GM18498 (cell line): Measurements from ENCODE around the gene EPS8L2.
"Not testable (repeated sequence)": the region's sequence is repeated elsewhere in the genome, so short reads cannot be mapped to it uniquely, and the experiment has no call there.

ENCODE experiments used
- ATAC-seq: cut with Tn5 transposase; IDR thresholded peaks from one replicate; pipeline ENCODE4 v1.9.1; 2021; ENCODE audit warnings: mild to moderate bottlenecking, moderate library complexity; ENCODE audit not compliant: unreplicated experiment

Gene EPS8L2

DNA sequence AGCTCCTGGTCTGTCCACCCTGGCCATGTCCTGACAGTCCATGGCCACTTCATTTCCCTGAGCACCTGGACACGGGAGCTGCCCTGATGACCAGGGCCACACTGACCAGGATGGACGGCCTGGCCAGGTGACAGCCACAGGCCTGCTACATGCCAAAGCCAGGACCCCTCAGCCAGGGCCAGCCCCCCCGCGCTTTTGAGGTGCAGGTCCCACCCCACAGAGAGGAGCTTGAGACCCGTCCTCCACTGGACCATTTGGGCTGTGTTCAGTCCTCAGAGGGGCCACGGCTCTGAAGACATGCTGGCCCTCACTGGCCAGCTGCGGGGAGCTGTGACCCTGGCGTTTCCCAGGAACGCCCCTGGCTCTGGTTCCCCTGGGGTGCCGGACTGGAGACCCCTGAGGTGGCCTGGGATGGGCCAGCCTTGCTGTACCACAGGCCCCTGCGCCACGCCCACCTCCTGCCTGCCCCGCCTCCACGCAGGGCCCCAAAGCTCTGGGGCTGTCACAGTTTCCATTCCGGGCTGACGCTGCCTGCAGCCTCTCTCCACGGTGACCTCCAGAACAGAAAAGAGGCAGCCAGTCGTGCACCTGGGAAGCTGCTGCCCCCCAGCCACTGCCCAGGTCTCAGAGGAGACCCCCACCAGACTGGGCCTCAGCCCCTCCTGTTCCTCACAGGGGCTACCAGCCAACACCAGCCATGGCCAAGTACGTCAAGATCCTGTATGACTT, 18.2 kb downstream of the EPS8L2 start:
- no peak for ATAC-seq

DNA sequence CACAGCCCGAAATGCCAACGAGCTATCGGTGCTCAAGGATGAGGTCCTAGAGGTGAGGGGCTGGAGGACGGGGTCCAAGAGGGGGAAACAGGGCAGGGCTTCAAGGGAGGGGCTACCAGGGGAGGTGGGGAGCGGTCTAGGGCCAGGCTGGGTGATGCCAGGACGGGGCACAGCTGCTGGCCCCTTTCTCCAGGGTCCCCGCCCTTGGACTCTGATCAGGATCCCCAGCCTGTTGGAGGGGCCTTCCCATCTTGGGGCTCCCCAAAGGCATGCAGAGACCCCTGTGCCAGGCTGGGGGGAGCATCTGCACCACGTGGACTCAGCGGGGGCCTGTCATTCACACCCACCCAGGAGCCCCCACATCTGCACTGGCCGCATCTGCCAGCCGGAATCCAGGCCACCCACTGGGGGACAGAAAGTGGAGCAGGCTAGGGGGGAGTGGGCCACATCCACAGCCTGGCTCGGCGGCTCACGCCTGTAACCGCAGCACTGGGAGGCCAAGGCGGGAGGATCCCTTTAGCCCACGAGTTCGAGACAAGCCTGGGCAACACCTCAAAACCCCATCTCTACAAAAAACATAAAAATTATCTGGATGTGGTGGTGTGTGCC, 18.9 kb downstream of the EPS8L2 start:
- ATAC-seq, result no peak

DNA sequence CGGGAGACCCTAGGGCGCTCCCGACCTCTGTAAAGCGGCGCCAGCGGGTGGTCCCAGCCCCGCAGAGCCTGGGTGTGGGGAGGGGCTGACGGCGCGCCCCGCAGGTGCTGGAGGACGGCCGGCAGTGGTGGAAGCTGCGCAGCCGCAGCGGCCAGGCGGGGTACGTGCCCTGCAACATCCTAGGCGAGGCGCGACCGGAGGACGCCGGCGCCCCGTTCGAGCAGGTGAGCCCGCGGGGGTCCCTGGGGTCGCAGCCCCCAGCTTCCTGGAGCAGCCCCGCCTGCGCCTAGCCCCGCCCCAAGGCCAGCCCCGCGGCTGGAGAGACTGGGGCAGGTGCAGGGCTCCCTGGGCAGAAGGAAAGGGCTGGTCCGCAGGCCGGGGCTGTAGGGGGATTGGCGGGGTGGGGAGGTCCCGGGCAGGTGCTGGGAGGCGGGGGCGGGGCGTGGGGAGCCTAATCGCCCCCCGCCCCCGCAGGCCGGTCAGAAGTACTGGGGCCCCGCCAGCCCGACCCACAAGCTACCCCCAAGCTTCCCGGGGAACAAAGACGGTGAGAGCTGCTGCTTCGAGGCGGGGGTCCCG, 19.7 kb downstream of the EPS8L2 start:
- ATAC-seq, result no peak

DNA sequence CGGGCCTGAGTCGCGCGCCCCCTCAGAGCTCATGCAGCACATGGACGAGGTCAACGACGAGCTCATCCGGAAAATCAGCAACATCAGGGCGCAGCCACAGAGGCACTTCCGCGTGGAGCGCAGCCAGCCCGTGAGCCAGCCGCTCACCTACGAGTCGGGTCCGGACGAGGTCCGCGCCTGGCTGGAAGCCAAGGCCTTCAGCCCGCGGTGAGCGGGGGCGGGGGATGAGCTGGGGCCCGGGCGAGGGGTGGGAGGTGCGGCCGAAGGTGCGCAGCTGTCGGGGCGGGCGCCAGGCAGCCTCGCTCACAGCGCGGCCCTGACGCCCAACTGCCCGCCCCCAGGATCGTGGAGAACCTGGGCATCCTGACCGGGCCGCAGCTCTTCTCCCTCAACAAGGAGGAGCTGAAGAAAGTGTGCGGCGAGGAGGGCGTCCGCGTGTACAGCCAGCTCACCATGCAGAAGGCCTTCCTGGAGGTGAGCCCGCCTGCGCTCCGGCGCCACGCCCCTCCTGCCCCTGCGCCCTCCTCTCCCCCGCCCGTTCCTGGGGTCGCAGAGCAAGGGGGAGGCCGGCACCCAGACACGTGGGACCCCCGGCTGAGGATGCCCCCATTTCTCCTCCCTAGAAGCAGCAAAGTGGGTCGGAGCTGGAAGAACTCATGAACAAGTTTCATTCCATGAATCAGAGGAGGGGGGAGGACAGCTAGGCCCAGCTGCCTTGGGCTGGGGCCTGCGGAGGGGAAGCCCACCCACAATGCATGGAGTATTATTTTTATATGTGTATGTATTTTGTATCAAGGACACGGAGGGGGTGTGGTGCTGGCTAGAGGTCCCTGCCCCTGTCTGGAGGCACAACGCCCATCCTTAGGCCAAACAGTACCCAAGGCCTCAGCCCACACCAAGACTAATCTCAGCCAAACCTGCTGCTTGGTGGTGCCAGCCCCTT, 20.5 kb downstream of the EPS8L2 start:
- ATAC-seq, result no peak

DNA sequence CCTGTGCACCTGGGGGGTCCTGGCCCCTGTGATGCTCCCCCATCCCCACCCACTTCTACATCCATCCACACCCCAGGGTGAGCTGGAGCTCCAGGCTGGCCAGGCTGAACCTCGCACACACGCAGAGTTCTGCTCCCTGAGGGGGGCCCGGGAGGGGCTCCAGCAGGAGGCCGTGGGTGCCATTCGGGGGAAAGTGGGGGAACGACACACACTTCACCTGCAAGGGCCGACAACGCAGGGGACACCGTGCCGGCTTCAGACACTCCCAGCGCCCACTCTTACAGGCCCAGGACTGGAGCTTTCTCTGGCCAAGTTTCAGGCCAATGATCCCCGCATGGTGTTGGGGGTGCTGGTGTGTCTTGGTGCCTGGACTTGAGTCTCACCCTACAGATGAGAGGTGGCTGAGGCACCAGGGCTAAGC, 21.3 kb downstream of the EPS8L2 start:
- no peak for ATAC-seq

DNA sequence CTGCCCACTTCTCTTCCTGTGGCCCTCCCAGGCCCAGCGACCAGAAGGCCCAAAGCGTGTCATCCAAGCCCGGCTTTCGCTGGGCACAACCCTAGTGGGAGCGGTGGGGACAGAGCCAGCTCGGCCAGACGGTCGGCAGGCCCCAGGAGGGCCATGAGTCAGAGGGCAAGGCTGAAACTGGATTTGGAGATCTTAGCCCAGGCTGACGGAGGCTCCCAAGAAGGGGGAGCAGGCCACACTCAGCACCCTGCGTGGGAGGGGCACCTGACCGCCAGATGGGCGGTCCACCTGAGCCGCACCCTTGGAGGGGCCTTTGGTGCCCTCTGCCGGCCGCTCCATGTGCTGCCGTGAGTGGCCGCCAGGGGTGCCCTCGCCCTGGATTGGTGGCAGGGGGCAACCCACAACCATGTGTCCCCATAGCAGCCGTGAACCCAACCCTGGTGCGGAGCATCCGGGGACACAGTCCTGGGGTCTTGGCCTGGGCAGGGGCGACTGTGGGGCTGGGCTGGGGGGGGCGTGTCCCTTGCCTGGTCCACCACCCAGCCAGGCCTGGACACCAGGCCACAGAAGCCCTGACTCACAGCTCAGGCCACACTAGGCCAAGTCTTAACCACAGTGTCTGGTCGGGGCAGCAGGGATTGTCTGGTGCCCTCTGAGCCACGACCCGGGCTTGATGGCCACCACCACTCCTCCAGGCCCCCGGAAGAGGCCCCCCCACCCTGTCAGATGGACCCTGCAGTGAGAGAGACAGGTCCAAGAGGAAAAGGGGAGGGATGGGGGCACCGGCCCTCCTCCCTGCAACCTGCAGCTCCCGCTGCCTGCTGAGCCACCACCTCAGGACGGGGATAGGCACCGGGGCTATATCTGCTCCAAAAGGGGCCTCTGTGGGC, 22.1 kb downstream of the EPS8L2 start:
- no peak for ATAC-seq

DNA sequence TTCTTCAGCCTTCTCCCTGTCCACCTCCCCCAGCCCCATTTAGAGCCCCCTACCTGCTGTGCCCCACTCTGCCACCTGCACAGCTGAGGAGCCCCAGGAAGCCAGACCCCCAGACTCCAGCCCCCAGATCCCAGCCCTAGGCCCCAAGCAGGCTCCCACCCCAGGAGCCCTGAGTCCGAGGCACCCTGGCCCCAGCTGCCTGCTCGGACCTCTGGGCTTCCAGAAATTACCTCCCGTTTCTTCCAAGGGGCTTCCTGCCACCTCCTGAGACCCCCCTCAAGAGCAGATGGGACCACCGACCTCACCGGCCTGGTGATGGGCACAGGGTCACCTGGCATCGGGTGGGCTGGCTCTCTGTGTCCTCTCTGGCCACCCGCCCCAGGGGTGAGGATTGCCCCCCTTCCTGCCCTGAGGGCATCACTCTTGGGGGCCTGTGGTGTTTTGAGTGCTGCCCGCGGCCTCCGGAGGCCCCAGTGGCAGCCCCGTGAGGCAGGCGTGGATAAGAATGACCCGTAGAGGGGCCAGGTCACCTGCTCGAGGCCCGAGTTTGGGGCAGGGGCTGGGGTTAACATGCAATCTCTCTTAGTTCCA, 23.0 kb downstream of the EPS8L2 start:
- ATAC-seq, result no peak

DNA sequence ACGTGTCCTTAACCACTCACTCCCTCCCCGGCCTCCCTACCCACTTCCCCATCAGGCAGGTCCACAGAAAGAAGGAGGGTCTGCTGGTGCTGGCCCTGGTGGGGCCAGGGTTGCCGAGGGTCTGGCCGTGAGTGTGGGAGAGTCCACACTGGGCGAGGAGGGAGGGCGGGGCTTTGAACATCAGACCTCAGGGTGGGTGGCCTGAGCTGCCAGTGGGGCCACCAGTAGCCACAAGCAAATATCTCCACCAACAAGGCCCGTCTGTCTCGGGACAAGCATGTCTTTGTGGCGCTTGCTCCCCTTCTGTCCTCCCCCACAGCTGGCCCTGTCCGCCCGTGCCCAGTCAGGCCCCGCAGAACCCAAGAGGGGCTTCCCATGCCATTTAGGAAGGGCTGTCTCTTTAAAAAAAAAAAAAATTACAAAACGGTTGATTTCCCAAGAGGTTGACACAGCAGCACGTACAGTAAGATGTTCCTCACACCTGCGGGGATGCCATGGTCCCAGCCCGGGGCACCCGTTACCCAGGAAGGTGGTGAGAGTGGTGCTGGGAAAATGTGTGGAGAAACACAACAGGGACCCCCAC, 23.6 kb downstream of the EPS8L2 start:
- no peak for ATAC-seq

DNA sequence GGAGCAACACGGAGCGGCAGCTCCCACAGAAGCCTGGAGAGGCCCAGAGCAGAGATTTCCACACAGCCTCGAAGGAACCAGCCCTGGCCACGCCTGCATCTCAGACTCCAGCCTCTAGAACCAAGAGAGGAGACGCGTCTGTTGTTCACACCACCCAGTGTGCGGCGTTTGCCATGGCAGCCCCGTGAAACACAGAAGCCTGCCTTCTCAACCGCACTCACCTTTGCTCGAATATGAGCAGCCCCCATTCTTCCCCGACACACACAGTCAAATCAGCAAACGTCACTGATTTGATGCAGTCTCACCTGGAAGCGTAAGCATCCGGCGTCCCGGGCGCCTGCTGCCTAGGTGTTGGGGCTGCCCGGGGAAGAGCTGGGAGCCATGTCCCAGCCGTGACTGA, 27.0 kb downstream of the EPS8L2 start:
- no peak for ATAC-seq

DNA sequence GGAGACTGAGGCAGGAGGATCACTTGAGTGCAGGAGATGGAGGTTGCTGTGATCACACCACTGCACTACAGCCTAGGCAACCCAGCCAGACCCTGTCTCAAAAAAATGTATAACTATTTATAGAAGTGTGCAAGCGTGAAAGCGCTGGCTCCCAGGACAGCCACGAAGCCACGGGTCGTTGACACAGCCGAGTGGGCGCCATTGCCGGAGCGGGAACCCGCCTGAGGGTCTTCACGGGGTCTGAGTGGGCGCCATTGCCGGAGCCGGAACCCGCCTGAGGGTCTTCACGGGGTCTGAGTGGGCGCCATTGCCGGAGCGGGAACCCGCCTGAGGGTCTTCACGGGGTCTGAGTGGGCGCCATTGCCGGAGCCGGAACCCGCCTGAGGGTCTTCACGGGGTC, 28.5 kb downstream of the EPS8L2 start:
- ATAC-seq, result not testable (repeated sequence)

DNA sequence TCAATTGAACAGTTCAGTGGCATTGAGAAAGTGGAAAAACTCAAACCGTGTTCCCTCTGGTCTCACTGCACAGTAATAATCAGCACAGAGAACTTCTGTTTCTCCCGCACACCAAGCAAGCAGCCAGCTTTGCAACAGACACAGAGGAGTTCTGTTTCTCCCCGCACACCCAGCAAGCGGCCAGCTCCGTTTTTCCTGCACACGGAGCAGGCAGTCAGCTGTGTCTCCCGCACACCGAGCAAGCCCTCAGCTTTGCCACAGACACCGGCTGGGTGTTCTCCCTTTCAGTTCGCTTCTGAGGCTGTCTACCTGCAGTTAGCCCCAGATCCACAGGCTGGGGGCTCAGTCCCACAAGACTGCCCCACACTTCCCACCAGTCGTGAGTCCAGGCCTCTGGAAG, 31.3 kb downstream of the EPS8L2 start:
- ATAC-seq, result no peak

DNA sequence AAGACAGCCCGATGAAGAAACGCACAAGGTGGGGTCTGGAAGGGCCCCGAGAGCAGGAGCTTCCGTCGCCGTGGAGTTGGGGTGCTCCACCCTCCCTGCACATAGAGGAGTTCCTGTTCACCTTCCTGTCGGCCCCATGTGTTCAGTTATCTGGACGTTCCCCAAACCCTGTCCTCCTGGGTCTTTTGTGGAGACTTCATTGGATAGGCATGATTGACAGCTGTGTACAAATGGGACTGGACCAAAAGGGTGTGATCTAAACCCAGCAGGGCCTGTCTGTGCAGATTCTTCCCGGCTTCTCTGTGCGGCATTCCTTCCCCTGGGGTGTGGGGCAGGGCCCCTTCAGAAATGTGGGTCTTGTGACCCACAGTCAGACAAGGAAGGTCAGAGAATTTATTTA, 31.9 kb downstream of the EPS8L2 start:
- ATAC-seq, result not testable (repeated sequence)

DNA sequence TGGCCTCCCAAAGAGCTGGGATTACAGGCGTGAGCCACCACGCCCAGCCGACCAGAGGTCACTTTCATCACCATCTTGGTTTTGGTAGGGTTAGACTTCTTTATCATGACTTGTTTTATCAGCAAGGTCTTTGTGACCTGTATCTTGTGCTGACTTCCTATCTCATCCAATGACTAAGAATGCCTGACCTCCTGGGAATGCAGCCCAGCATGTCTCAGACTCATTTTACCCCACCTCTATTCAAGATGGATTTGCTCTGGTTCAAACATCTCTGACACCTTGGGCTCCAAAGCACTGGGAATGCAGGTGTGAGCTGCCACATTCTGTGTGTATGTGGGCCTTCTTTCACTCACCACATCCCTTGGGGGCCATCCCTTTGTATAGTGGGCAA, 36.1 kb downstream of the EPS8L2 start:
- ATAC-seq, result no peak

DNA sequence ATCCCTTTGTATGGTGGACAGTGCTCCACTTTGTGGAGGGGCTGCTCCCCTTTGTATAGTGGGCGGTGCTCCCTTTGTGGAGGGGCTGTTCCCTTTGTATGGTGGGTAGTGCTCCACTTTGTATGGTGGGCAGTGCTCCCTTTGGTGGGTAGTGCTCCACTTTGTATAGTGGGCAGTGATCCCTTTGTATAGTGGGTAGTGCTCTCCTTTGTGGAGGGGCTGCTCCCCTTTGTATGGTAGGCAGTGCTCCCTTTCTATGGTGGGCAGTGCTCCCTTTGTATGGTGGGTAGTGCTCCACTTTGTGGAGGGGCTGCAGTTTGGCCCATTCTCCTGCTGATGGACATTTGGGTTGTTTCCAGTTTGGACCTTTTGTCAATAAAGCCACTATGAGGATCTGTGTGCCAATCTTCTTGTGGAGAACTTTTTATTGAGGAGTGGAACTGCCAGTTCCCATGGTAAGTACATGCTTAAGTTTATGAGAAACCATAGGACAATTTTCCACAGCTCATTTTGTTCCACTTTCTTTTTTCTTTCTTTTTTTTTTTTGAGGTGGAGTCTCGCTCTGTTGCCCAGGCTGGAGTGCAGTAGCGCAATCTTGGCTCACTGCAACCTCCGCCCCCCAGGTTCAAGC, 36.7 kb downstream of the EPS8L2 start:
- no peak for ATAC-seq

DNA sequence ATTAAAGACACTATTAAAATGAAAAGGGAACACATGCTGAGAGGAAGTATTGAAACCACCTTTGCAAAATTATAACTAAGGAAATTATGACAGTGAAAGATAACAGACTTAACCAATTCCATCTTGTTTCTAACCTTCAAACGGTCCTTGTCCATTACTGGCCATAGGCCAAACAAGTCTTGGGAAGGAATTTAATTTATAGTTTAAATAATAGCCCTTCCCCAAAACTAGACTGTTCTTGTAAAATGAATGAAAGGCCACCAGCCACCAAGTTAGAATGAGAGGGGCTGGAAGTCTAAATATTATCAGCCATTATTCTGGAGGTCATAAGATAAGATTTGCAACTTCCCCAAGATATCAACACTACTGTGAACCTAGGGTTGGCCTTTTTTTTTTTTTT, 39.4 kb downstream of the EPS8L2 start:
- no peak for ATAC-seq

DNA sequence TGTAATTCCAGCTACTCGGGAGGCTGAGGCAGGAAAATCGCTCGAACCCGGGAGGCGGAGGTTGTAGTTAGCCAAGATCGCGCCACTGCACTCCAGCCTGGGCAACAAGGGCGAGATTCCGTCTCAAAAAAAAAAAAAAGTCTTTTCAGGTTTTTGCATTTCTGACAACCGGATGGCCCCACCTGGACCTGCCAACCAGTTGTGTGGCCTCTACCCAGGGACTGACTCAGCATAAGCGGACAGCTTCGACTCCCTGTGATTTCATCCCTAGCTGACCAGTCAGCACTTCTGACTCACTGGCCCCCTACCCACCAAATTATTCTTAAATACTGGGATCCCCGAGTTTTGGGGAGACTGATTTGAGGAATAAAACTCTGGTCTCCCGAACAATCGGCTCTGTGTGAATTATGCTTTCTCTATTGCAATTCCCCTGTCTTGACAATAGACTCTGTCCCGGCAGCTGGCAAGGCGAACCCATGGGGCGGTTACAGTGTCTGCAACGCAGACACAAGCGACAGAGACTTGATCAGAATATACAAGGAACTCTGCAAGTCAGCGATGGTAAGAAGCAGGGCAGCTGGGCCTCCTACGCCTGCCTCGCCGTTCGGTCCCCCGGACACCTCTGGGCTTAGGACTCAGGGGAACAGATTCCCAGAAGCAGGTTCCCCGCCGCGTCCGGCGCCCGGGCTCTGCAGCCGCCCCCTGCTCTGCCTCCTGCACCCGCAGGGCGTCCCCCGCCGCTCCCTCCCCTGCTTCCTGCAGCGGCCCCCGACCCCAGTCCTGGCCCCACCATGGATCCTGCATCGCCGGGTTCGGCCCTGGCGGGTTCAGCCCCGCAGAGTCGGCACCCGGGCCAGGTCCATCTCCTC, 40.5 kb downstream of the EPS8L2 start:
- peak; percentile 41 for ATAC-seq

DNA sequence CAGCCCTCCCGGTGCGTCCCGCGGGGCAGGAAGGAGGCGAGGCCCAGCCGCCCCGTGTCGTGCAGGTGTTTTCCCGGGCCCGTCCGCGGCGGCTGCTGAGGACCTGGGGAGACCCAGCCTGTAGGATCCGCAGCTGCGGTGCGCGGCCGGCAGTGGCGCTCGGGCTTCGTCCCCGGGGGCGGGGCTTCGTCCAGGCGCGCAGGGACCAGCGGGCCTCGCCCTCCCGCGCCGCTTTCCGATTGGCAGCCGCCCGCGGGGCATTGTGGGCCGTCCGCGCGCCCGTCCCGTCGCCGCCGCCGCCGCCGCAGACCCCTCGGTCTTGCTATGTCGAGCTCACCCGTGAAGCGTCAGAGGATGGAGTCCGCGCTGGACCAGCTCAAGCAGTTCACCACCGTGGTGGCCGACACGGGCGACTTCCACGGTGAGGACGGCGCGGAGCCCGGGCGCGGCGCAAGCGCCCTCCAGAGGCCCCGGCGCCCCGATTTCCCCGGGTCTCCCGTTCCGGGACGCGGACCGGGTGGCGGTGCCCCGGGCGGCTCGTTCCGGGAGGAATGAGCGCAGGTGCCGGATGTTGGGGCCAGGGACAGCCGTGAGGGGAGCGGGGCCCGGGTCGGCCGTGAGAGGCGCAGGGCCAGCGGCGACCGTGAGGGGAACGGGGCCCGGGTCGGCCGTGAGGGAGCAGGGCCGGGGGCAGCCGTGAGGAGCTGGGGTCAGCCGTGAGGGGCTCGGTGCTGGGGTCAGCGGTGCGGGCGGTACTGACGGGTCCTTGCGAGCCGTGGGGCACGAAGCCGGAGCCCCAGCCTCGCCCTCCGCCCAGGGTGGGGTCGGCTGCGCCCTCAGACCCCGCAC, 41.4 kb downstream of the EPS8L2 start, which contains the start of gene TALDO1:
TSS of gene TALDO1 (plus strand) at position 307 of the 849 bp plus-strand sequence. CDS start at position 325, 18 bp downstream.
- ATAC-seq, result peak; percentile 91
